GM23338 (cell line): Measurements from ENCODE around the gene MTURN. TPM values are rescaled to one million over a fixed set of nuclear protein-coding genes. Genes with fewer than 3 reads are reported as not detected.

Experiments used
- ATAC-seq: fragments of 200-7000 bp; cut with Tn5 transposase; 3 replicates; pipeline ENCODE4 v1.9.1; 2020
- DNase-seq: peaks from one replicate; pipeline ENCODE4 v3.0.0-alpha.2; 2015; ENCODE audit warnings: low spot score
- H2AFZ ChIP-seq: fragments of 200-600 bp; sonication (generic); 2 replicates; pipeline ENCODE4 v1.8.0; 2016; ENCODE audit warnings: antibody characterized with exemption, mild to moderate bottlenecking, moderate library complexity
- H3F3A ChIP-seq: fragments of 200-600 bp; sonication (generic); replicated peaks from 2 replicates; pipeline ENCODE4 v1.8.0; 2017; ENCODE audit warnings: antibody characterized with exemption, mixed run types, low read depth
- H3K27ac ChIP-seq: fragments of 200-600 bp; sonication (generic); 2 replicates; pipeline ENCODE4 v1.6.1; 2016; ENCODE audit warnings: low read depth
- H3K27me3 ChIP-seq: fragments of 200-600 bp; sonication (generic); 2 replicates; pipeline ENCODE4 v1.8.0; 2016; ENCODE audit warnings: mild to moderate bottlenecking, mixed run types, moderate library complexity; ENCODE audit not compliant: insufficient read depth
- H3K36me3 ChIP-seq: fragments of 200-600 bp; sonication (generic); 2 replicates; pipeline ENCODE4 v1.8.0; 2016; ENCODE audit warnings: mild to moderate bottlenecking; ENCODE audit not compliant: insufficient read depth
- H3K4me1 ChIP-seq: fragments of 200-600 bp; sonication (generic); 2 replicates; pipeline ENCODE4 v1.8.0; 2016; ENCODE audit warnings: mild to moderate bottlenecking, moderate library complexity; ENCODE audit not compliant: insufficient read depth
- H3K4me2 ChIP-seq: fragments of 200-600 bp; sonication (generic); 2 replicates; pipeline ENCODE4 v1.7.1; 2017; ENCODE audit warnings: mixed run types
- H3K4me3 ChIP-seq: fragments of 200-600 bp; sonication (generic); 2 replicates; pipeline ENCODE4 v1.6.1; 2016; ENCODE audit warnings: mixed run types
- H3K79me2 ChIP-seq: fragments of 200-600 bp; sonication (generic); replicated peaks from 2 replicates; pipeline ENCODE4 v1.8.0; 2017; ENCODE audit warnings: mild to moderate bottlenecking; ENCODE audit not compliant: insufficient read depth
- H3K9me2 ChIP-seq: fragments of 200-600 bp; sonication (generic); 2 replicates; pipeline ENCODE4 v1.8.0; 2017; ENCODE audit not compliant: insufficient read depth
- H4K20me1 ChIP-seq: fragments of 200-600 bp; sonication (generic); replicated peaks from 2 replicates; pipeline ENCODE4 v1.8.0; 2017; ENCODE audit warnings: mild to moderate bottlenecking; ENCODE audit not compliant: insufficient read depth
- H3K27ac Mint-ChIP-seq: 2 replicates; pipeline ENCODE4 v1.8.0; 2020; ENCODE audit warnings: inconsistent platforms, mild to moderate bottlenecking, moderate library complexity, mixed read lengths
- H3K27me3 Mint-ChIP-seq: 3 replicates; pipeline ENCODE4 v1.8.0; 2022; ENCODE audit warnings: low read depth, mild to moderate bottlenecking, moderate library complexity, mixed read lengths, inconsistent platforms; ENCODE audit not compliant: insufficient read depth, poor library complexity
- H3K36me3 Mint-ChIP-seq: 3 replicates; pipeline ENCODE4 v1.8.0; 2021; ENCODE audit warnings: low read depth, mild to moderate bottlenecking, inconsistent platforms, moderate library complexity, mixed read lengths
- H3K4me1 Mint-ChIP-seq: 3 replicates; pipeline ENCODE4 v1.8.0; 2020; ENCODE audit warnings: mild to moderate bottlenecking, inconsistent platforms, mixed read lengths
- H3K4me3 Mint-ChIP-seq: 3 replicates; pipeline ENCODE4 v1.8.0; 2021; ENCODE audit warnings: moderate library complexity, mild to moderate bottlenecking, inconsistent platforms, mixed read lengths
- H3K9me3 Mint-ChIP-seq: 3 replicates; pipeline ENCODE4 v1.8.0; 2020; ENCODE audit warnings: moderate library complexity, mild to moderate bottlenecking, inconsistent platforms, mixed read lengths
- CREB1 ChIP-seq: fragments of 250-450 bp; sonication (Bioruptor Pico); IDR thresholded peaks from 2 replicates; pipeline ENCODE4 v1.5.0; 2020; ENCODE audit warnings: low read depth, mild to moderate bottlenecking, moderate library complexity
- EZH2 ChIP-seq: fragments of 200-600 bp; sonication (generic); IDR thresholded peaks from one replicate; pipeline ENCODE4 v1.8.0; 2017; ENCODE audit warnings: antibody characterized with exemption, mild to moderate bottlenecking, low read depth; ENCODE audit not compliant: unreplicated experiment
- POLR2AphosphoS5 ChIP-seq: IDR thresholded peaks from 2 replicates; pipeline ENCODE4 v1.6.1; 2016; ENCODE audit warnings: antibody characterized with exemption, low read depth
- ZNF114 ChIP-seq: fragments of 250-450 bp; sonication (Bioruptor Pico); IDR thresholded peaks from 2 replicates; pipeline ENCODE4 v1.5.0; 2020; ENCODE audit warnings: mild to moderate bottlenecking, moderate library complexity
- ZNF331 ChIP-seq: fragments of 250-450 bp; sonication (Bioruptor Pico); IDR thresholded peaks from 2 replicates; pipeline ENCODE4 v1.5.0; 2020; ENCODE audit warnings: low read depth, mild to moderate bottlenecking, moderate library complexity
- polyA plus RNA-seq: library from polyadenylated mRNA; unstranded; fragments of >200 nt; fragmentation: Nextera tagmentation; extraction: Ambion mirVana; gene quantifications from 2 replicates; pipeline ENCODE4 v1.2.1, GENCODE V29; 2016
- total RNA-seq: library from RNA; depleted of rRNA; stranded (reverse); fragments of >200 nt; shearing (Covaris generic); gene quantifications from 2 replicates; pipeline ENCODE4 v1.2.3, GENCODE V29; 2014
- TF ChIP-seq, protein P1 (sequence below), 2 experiments: fragments of 200-600 bp in 1 of 2; sonication (generic) in 1 of 2; conservative IDR thresholded peaks; 2 replicates each; pipeline versions ENCODE4 v1.5.1 to v1.6.1; 2016 to 2017; ENCODE audit warnings: antibody characterized with exemption in 2 of 2, low read depth in 2 of 2, mild to moderate bottlenecking in 2 of 2, moderate library complexity in 1 of 2
- TF ChIP-seq, protein P2 (sequence below): fragments of 250-450 bp; sonication (Bioruptor Pico); IDR thresholded peaks from 2 replicates; pipeline ENCODE4 v1.5.0; 2020; ENCODE audit warnings: mild to moderate bottlenecking, moderate library complexity
- TF ChIP-seq, protein P3 (sequence below): IDR thresholded peaks from 2 replicates; pipeline ENCODE4 v1.6.1; 2016; ENCODE audit warnings: antibody characterized with exemption
- TF ChIP-seq, protein P4 (sequence below): IDR thresholded peaks from one replicate; pipeline ENCODE4 v1.6.1; 2018; ENCODE audit warnings: antibody characterized with exemption; ENCODE audit not compliant: unreplicated experiment

Gene MTURN
- total and polyA plus RNA-seq, 2 experiments from 2014 or later = 3.1 to 8.7 TPM

DNA sequence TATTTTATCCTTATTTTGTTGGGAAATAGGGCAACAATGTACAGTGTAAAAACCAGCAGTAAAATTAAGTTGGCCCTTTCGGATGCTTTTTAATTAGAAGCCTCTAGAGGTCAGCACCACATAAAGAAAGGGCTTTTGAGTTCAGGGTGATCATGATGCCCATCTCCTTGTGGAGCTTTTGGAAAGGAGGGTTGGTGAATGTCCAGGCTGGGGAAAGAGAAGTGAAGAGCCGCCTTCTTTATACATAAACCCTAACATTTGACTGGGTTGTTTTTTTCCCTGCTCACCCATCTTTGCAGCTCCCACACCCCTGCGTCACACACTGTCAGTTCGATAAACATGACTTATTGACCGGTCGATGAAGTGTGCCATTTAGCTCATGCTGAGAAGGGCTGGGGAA lies 29.8 kb downstream of the MTURN start (continued):
- TF ChIP-seq EZH2 (no peak), CREB1 (CRISPR knock-in tag) (no peak)
- TF ChIP-seq, protein P1, sequence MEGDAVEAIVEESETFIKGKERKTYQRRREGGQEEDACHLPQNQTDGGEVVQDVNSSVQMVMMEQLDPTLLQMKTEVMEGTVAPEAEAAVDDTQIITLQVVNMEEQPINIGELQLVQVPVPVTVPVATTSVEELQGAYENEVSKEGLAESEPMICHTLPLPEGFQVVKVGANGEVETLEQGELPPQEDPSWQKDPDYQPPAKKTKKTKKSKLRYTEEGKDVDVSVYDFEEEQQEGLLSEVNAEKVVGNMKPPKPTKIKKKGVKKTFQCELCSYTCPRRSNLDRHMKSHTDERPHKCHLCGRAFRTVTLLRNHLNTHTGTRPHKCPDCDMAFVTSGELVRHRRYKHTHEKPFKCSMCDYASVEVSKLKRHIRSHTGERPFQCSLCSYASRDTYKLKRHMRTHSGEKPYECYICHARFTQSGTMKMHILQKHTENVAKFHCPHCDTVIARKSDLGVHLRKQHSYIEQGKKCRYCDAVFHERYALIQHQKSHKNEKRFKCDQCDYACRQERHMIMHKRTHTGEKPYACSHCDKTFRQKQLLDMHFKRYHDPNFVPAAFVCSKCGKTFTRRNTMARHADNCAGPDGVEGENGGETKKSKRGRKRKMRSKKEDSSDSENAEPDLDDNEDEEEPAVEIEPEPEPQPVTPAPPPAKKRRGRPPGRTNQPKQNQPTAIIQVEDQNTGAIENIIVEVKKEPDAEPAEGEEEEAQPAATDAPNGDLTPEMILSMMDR (conservative IDR thresholded peaks at IDR 0.05; ENCODE audit: low read depth in 2 of 2) = peak; percentile 78 to 84

DNA sequence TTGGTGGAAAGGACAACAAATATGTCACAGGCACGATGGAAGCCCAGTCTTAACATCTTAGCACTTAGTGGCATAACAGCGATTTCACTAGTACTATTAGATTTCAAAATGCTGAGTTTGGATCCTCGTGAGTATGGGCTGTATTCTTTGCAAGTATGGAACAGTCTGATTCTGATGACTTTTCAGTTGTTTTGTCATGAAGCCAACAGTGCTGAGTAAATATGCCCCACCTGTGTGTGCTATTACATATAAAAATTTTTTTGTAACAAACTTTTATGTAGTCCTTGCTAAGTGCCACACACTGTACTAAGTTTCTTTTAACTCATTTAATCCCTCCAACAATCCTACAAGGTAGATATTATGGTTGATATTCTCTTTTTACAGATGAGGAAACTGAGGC lies 30.8 kb downstream of the MTURN start:
- Mint-ChIP-seq H3K9me3 (no peaks in the 10 kb centered on the region), H3K4me3 (no peak overlapping the region), H3K27ac (no peak overlapping the region), H3K4me1 (peaks cover 65% of the 10 kb centered on the region), H3K36me3 (no peaks in the 10 kb centered on the region), H3K27me3 (peaks cover 23% of the 10 kb centered on the region)
- H3K9me2 ChIP-seq = no peaks in the 10 kb centered on the region
- no peak overlapping the region for H3K27ac ChIP-seq
- H4K20me1 ChIP-seq = no peaks in the 10 kb centered on the region
- H2AFZ ChIP-seq = no peak overlapping the region
- H3K4me2 ChIP-seq = no peak overlapping the region
- no peak for ATAC-seq
- peaks cover 43% of the 10 kb centered on the region for H3K4me1 ChIP-seq
- no peaks in the 10 kb centered on the region for H3F3A ChIP-seq
- H3K27me3 ChIP-seq = 0 out of 2 replicates have a peak, but pooled peaks cover 9% of the 10 kb centered on the region
- no peaks in the 10 kb centered on the region for H3K79me2 ChIP-seq
- TF ChIP-seq, protein P1 (conservative IDR thresholded peaks at IDR 0.05; ENCODE audit: low read depth in 2 of 2) = no peak
- TF ChIP-seq, protein P2, sequence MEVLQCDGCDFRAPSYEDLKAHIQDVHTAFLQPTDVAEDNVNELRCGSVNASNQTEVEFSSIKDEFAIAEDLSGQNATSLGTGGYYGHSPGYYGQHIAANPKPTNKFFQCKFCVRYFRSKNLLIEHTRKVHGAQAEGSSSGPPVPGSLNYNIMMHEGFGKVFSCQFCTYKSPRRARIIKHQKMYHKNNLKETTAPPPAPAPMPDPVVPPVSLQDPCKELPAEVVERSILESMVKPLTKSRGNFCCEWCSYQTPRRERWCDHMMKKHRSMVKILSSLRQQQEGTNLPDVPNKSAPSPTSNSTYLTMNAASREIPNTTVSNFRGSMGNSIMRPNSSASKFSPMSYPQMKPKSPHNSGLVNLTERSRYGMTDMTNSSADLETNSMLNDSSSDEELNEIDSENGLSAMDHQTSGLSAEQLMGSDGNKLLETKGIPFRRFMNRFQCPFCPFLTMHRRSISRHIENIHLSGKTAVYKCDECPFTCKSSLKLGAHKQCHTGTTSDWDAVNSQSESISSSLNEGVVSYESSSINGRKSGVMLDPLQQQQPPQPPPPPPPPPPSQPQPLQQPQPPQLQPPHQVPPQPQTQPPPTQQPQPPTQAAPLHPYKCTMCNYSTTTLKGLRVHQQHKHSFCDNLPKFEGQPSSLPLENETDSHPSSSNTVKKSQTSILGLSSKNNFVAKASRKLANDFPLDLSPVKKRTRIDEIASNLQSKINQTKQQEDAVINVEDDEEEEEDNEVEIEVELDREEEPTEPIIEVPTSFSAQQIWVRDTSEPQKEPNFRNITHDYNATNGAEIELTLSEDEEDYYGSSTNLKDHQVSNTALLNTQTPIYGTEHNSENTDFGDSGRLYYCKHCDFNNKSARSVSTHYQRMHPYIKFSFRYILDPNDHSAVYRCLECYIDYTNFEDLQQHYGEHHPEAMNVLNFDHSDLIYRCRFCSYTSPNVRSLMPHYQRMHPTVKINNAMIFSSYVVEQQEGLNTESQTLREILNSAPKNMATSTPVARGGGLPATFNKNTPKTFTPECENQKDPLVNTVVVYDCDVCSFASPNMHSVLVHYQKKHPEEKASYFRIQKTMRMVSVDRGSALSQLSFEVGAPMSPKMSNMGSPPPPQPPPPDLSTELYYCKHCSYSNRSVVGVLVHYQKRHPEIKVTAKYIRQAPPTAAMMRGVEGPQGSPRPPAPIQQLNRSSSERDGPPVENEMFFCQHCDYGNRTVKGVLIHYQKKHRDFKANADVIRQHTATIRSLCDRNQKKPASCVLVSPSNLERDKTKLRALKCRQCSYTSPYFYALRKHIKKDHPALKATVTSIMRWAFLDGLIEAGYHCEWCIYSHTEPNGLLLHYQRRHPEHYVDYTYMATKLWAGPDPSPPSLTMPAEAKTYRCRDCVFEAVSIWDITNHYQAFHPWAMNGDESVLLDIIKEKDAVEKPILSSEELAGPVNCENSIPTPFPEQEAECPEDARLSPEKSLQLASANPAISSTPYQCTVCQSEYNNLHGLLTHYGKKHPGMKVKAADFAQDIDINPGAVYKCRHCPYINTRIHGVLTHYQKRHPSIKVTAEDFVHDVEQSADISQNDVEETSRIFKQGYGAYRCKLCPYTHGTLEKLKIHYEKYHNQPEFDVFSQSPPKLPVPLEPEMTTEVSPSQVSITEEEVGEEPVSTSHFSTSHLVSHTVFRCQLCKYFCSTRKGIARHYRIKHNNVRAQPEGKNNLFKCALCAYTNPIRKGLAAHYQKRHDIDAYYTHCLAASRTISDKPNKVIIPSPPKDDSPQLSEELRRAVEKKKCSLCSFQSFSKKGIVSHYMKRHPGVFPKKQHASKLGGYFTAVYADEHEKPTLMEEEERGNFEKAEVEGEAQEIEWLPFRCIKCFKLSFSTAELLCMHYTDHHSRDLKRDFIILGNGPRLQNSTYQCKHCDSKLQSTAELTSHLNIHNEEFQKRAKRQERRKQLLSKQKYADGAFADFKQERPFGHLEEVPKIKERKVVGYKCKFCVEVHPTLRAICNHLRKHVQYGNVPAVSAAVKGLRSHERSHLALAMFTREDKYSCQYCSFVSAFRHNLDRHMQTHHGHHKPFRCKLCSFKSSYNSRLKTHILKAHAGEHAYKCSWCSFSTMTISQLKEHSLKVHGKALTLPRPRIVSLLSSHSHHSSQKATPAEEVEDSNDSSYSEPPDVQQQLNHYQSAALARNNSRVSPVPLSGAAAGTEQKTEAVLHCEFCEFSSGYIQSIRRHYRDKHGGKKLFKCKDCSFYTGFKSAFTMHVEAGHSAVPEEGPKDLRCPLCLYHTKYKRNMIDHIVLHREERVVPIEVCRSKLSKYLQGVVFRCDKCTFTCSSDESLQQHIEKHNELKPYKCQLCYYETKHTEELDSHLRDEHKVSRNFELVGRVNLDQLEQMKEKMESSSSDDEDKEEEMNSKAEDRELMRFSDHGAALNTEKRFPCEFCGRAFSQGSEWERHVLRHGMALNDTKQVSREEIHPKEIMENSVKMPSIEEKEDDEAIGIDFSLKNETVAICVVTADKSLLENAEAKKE (CRISPR knock-in tag) = no peak
- TF ChIP-seq, protein P3, sequence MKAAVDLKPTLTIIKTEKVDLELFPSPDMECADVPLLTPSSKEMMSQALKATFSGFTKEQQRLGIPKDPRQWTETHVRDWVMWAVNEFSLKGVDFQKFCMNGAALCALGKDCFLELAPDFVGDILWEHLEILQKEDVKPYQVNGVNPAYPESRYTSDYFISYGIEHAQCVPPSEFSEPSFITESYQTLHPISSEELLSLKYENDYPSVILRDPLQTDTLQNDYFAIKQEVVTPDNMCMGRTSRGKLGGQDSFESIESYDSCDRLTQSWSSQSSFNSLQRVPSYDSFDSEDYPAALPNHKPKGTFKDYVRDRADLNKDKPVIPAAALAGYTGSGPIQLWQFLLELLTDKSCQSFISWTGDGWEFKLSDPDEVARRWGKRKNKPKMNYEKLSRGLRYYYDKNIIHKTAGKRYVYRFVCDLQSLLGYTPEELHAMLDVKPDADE = no peak
- no peak for TF ChIP-seq POLR2AphosphoS5
- TF ChIP-seq ZNF114 (CRISPR knock-in tag) = no peak
- TF ChIP-seq EZH2 = no peak
- no peak for TF ChIP-seq ZNF331
- TF ChIP-seq, protein P4, sequence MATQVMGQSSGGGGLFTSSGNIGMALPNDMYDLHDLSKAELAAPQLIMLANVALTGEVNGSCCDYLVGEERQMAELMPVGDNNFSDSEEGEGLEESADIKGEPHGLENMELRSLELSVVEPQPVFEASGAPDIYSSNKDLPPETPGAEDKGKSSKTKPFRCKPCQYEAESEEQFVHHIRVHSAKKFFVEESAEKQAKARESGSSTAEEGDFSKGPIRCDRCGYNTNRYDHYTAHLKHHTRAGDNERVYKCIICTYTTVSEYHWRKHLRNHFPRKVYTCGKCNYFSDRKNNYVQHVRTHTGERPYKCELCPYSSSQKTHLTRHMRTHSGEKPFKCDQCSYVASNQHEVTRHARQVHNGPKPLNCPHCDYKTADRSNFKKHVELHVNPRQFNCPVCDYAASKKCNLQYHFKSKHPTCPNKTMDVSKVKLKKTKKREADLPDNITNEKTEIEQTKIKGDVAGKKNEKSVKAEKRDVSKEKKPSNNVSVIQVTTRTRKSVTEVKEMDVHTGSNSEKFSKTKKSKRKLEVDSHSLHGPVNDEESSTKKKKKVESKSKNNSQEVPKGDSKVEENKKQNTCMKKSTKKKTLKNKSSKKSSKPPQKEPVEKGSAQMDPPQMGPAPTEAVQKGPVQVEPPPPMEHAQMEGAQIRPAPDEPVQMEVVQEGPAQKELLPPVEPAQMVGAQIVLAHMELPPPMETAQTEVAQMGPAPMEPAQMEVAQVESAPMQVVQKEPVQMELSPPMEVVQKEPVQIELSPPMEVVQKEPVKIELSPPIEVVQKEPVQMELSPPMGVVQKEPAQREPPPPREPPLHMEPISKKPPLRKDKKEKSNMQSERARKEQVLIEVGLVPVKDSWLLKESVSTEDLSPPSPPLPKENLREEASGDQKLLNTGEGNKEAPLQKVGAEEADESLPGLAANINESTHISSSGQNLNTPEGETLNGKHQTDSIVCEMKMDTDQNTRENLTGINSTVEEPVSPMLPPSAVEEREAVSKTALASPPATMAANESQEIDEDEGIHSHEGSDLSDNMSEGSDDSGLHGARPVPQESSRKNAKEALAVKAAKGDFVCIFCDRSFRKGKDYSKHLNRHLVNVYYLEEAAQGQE = no peak
- no peak overlapping the region for H3K4me3 ChIP-seq
- H3K36me3 ChIP-seq = no peaks in the 10 kb centered on the region; the same call in 1 of the 2 replicates
- no peak for DNase-seq
